ENCODE measurements around the gene TTC3.
"Not testable (repeated sequence)": the region's sequence is repeated elsewhere in the genome, so short reads cannot be mapped to it uniquely, and the experiment has no call there.

TTC3 gene

DNA sequence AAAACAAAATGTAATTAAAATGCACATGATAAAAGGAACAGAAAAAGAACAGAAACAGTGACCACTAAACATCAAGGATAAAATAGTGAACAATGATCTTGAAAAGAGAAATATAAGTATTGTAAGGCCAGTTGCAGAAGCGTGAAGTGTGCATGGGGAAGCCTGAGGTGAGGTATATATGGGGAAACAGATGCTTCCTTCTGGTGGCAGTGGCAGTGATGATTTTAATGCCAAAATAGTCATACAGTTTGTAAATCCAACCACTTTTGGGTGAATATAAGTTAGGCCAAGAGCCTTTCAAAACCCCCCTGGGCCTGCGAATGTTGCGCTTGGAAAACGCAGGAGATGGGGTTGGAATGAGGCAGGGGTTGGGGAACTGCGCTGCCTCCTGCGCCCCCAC, 27.3 kb downstream of the TTC3 start:
- no peak for FAIRE-seq

DNA sequence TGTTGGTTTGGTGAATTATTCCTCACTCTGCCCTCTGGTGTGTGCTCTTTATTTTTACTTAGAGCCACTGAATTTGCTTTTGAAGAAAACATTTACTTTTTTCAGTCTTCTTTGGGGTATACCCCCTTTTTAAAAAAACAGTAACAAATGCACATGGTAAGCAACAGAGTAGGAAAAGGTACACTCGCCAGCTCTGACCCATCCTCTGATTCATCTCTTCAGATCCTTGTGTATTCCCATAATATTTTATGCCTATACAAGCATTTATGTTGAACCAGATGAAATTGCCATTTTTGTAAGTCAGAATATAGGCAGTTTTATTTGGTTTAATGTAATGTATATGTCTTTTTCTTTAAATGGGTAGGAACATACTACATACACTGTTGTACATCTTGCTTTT, 28.3 kb downstream of the TTC3 start:
- FAIRE-seq = no peak

DNA sequence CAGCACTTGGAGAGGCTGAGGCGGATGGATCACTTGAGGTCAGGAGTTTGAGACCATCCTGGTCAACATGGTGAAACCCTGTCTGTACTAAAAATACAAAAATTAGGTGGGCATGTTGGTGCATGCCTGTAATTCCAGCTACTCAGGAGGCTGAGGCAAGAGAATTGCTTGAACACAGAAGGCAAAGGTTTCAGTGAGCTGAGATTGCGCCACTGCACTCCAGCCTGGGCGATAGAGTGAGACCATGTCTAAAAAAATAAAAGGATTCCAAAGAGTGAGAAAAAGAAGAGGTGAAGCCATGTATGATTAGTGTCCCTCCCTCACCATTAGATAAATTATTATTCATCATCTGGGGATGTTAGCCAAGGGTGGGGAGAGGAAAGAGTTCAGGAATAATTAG, 29.7 kb downstream of the TTC3 start:
- not testable (repeated sequence) for FAIRE-seq

DNA sequence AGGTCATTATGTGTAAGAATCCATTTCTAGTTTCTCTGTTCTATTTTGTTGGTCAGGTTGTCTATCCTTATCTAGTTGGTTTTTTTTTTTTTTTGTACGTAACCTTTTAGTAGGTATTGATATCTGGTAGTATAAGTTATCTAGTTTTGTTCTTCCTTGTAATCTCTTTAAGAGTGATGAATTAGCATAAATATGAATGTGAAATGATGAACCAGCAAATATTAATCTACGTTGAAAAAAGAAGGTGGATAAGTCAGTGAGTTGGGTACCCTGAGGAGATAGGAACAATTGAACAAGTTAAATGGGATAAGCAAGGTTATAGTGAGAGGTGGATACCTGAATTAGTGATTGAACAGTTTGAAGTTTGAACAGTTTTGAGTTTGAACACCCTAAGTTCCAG, 33.9 kb downstream of the TTC3 start:
- no peak for FAIRE-seq

DNA sequence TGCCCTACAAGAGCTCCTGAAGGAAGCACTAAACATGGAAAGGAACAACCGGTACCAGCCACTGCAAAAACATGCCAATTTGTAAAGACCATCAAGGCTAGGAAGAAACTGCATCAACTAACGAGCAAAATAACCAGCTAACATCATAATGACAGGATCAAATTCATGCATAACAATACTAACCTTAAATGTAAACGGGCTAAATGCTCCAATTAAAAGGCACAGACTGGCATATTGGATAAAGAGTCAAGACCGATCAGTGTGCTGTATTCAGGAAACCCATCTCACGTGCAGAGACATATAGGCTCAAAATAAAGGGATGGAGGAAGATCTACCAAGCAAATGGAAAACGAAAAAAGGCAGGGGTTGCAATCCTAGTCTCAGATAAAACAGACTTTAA, 38.0 kb downstream of the TTC3 start:
- FAIRE-seq = not testable (repeated sequence)

DNA sequence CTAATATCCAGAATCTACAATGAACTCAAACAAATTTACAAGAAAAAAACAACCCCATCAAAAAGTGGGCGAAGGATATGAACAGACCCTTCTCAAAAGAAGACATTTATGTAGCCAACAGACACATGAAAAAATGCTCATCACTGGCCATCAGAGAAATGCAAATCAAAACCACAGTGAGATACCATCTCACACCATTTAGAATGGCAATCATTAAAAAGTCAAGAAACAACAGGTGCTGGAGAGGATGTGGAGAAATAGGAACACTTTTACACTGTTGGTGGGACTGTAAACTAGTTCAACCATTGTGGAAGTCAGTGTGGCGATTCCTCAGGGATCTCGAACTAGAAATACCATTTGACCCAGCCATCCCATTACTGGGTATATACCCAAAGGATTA, 41.2 kb downstream of the TTC3 start:
- not testable (repeated sequence) for FAIRE-seq

DNA sequence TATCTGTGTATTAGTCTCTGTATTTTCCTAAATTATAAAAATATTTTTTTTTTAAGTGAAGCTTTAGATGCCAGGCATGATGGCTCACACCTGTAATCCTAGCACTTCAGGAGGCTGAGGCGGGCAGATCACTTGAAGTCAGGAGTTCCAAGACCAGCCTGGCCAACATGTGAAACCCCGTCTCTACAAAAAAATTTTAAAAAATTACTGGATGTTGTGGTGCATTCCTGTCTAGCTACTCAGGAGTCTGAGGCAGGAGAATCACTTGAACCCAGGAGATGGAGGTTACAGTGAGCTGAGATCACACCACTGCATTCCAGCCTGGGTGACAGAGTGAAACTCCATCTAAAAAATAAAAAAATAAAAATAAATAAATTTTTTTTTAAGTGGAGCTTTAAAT, 43.4 kb downstream of the TTC3 start:
- FAIRE-seq = not testable (repeated sequence)

DNA sequence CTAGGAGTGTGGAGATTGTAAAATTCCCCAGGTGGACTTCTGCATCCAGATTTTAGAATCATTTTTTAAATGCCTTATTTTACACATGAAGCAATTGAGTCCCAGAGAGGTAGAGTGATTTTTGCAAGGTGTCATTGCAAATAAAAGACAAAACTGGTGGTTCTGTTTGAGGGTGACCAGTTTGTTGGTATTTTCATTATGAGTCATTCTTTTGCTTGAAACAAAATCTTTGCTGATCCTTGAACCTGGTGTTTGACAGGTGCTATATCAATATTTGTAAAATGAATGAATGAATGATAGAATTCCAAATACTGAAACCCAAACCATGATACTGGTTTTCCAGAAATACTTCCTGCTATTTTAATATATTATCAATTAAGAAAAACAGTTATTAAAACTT, 44.1 kb downstream of the TTC3 start:
- no peak for FAIRE-seq

DNA sequence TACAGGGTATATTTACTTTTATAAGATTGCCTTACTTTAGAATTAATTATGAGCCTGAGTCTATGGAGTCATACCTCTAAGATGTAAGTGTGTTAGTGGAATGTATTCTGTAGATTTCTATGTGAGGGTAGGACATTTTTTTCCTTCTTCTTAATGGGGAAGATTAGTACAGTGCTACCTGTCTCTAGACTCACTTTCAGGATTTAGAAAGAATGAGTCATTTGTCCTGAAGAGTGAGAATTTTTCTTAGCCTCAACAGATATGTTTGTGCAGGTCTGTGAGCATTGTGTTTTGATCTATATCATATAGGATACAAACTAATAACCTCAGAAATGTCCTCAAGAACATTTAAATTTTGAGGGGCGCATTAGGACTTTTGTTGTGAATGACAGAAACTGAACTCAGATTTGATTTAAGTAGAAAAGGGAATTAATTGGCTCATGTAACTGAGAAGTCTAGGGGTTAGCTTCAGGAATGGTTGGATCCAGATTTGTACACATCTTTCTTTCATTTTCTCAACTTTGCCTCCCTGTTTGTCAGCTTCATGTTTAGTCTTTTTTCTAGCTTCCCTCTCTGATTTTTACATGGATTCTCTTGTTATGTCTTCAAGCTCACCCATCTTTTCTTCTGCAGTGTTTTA, 45.3 kb downstream of the TTC3 start:
- no peak for FAIRE-seq

DNA sequence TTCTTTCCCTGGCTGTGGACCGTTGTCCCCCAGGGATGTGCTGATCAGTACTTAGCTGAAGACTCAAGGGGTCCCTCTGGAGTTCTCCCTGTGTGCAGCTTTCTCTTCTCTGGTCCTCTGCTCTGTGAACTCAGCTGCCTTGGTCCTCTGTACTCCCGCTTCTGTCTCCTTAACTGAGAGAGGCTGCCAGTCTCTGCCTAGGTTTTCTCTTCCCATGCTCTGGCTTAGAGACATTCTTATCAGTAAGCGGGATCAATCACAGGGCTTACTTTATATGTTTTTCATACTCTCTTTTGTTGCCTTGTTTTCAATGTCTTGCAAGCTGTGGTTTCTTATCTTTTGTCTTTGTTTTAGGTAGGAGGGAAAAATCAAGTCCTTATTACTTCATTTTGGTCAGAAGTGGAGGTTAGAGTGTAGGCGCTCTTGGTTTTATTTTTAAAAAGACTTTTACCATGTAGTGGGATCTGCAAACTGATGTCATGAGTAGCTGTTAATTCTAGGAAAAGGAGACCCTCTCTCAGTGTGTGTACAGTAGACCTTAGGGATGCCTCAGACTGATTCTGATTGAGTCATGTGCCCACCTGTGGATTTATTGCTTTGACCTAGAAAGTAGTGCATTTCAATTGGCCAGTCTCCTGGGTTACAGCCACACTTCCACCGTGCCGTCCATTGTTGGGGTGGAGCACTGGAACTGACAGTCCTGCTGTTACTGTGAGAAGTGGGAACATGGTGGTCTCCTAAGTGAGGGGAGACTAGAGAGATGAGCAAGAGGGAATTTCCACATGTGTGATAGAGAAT, 46.6 kb downstream of the TTC3 start:
- FAIRE-seq = no peak

DNA sequence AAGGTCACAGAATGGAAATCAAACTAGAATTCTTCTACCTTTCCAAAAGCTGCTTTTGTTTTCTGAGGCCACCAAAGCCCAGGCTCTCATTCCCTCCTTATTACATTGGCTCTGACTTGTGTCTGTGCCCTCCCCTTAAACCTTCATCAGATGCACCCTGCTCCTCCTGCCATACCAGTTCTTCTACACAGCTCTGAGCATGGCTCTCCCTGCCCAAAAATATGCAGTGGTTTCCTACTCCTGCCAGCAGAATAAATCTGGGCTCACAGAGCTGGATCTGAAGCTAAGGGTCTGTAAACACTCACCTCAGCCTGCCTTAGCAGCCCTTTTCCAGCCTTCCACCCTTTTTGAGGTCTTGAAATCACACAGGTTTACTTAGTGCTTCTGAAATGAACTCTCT, 55.0 kb downstream of the TTC3 start:
- no peak for FAIRE-seq

DNA sequence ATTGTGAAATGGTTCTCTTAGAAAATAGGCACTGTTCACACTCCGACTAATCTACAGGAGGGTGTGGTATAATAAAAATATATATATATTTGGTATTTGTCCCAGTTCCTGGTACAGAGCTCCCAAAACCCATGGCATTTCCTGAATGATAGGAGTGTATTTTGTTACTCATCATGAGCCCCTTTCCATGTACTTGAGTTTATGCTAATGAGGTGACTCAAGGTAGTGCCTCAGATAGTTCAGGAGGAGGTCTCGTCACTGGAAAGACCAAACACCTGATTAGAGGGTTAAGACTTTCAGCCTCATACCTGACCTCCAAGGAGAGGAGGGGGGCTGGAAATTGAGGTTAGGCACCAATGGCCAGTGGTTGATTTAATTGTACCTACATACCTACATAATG, 57.9 kb downstream of the TTC3 start:
- no peak for FAIRE-seq

DNA sequence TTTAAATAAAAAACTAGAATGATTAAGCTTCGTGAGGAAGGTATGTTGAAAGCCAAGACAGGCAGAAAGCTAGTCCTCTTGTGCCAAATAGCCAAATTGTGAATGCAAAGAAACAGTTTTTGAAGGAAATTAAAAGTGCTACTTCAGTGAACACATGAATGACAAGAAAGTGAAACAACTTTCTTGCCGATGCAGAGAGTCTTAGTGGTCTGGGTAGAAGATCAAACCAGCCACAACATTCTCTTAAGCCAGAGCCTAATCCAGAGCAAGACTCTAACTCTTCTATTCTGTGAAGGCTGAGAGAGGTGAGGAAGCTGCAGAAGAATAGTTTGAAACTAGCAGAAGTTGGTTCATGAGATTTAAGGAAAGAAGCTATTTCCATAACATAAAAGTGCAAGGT, 63.2 kb downstream of the TTC3 start:
- FAIRE-seq = no peak

DNA sequence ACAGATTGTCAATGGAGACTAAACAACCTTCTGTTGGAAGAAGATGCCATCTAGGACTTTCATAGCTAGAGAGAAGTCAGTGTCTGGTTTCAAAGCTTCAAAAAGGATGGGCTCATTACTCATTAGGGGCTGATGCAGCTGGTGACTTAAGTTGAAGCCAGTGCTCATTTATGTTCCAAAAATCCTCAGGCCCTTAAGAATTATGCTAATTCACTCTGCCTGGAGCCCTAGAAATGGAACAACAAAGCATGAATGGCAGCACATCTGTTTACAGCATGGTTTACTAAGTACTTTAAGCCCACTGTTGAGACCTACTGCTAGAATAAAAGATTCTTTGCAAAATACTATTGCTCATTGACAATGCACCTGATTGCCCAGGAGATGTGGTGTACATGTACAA, 63.7 kb downstream of the TTC3 start:
- FAIRE-seq = no peak

DNA sequence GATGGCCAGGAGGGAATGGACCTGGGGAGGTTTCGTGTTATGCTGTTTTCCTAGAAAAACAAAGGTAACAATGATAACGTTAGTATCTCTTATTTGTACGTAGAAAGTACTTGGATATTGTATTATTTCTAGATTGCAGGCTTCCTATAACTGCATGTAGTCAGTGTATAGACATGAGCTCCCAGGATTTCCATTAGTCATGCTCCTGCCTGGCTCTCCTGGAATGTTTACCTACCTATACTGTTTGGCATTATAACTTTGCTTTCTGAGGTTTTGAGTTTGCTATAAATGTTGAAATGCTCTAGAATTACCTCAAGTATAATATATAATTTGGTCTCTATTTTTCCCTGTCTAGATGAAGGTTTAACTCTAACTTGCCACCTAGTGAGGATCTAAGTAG, 66.1 kb downstream of the TTC3 start:
- no peak for FAIRE-seq

DNA sequence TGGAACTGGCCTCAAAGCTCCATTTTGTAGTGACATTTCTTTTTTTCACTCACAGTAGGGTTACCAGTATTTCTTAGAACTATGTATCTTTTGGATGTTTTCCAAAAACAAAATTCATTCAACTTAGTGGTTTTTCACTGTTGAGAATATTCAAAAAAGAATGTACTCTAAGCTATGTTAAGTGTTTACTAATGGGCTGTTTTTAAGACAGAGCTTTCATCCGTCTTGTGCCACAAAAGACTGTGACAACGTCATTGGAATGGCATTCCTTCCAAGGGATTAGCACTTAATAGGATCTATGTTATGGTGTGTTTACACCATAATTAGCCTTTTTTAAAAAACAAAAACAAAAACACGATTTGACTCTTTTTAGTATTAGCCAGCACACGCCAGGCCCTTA, 66.8 kb downstream of the TTC3 start:
- no peak for FAIRE-seq

DNA sequence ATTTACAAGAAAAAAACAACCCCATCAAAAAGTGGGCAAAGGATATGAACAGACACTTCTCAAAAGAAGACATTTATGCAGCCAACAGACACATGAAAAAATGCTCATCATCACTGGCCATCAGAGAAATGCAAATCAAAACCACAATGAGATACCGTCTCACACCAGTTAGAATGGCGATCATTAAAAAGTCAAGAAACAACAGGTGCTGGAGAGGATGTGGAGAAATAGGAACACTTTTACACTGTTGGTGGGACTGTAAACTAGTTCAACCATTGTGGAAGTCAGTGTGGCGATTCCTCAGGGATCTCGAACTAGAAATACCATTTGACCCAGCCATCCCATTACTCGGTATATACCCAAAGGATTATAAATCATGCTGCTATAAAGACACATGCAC, 70.3 kb downstream of the TTC3 start:
- not testable (repeated sequence) for FAIRE-seq

DNA sequence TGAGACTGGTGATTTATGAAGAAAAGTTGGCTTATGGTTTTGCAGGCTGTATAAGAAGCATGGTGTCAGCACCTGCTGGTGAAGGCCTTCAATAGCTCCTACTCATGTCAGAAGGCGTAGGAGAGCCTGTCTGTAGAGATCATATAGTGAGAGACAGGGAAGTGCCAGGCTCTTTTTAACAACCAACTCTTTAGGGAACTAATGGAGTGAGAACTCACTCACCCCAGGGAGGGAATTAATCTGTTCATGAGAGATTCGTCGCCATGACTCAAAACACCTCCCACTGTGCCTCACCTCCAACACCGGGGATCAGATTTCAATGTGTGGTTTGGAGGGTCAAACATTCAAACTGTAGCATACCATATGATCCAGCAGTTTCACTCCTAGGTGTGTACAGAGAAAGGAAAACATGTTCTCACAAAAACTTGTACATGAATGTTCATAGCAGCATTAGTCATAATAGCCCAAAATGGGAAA, 72.6 kb downstream of the TTC3 start:
- no peak for FAIRE-seq

DNA sequence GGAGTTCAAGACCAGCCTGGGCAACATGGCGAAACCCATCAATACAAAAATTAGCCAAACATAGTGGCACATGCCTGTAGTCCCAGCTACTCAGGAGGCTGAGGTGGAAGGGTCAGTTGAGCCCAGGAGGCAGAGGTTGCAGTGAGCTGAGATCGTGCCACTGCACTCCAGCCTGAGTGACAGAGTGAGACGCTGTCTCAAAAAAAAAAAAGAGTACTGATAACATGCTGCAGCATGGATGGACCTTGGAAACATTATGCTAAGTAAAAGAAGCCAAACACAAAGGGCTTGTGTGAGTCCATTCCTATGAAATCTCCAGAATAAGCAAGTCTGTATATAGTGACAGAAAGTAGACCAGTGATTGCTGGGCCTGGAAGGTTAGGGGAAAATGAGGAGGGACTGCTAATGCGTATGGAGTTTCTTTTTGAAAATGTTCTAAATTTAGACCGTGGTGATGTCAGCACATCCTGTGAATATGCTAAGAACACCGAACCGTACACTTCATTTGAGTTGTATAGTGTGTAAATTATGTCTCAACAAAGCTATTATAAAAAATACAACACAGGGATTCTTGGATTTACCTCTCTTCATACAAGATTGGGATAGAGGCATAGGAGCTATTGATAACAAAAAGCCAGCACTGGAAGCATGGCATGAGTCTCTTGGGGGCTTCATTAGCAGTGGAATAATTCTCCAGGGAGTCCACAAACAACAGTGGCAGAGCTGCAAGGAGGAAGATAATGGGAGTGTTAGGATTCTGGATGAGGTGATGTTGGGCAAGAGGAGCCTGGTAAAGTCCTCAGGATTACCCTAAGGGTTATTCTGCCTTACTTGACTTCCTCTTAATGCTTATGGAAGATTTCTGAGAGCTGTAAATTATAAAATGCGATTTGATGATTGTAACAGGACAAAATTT, 73.5 kb downstream of the TTC3 start:
- FAIRE-seq = no peak

DNA sequence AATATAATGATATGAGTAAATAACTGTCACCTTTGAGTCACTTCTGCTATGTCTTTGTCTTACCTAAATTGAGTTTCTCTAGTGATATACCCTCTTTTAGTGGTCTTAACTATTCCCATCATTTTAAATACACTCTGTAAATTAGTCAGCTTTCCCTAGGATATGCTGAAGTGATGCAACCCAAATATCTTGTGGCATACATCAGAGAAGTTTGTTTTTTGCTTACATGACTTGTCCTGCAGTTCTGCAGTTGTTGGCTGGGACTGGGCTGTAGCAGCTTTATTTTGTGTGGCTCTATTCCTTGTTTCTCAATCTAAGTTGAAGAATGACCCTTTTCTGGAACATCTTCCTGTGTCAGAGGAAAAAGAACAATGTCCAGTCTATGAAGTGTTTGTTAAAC, 76.4 kb downstream of the TTC3 start:
- FAIRE-seq = no peak

DNA sequence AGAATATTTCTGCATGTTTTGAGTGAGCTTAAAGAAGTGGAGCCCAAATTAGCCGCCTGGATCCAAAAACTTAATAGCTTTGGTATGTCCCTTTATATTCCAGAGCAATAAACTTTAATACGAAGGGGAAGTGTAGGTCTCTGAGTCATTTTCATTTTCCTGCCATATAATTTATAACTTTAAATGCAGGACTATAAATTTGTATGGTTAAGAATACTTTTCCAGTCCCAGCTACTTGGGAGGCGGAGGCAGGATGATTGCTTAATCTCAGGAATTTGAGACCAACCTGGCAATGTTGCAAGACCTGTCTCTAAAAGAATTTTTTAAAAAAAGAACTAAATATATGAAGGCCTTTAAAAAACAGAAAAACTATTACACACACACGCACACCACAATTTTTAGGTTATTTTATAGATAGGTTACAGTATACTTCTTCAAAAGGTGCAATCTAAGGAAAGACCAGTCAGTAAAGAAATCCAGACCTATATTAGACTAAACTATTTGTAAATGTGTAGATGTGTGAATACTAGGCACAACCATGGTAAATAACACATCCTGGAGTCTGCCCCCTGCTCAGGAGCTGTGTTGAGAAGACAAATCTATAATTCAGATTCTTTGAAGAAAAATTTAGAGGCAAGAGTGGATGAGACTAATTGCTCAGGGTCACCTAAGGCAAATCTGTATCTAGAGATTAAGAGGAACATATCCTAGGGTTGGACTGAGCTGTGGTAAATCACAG, 80.3 kb downstream of the TTC3 start:
- no peak for FAIRE-seq

DNA sequence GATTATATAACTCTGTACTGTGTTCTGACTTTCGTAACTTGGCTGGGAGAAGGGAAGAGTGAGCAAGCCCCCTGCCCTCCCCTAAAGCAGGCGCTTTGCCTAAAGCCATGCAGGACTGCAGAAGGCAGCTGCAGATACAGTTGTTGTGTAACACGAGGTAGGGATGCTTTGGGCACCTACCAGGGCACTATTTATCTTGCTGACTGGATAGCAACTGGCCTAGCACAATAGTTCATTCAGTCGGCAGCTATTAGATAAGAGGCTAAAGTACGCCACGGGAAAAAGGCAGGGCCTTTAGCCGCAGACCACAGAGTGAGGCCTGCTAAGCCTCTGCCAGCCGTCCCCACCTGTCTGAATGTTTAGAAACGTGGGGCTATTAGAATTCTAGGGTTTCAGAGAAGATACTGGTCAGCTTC, 80.9 kb downstream of the TTC3 start:
- FAIRE-seq = no peak

DNA sequence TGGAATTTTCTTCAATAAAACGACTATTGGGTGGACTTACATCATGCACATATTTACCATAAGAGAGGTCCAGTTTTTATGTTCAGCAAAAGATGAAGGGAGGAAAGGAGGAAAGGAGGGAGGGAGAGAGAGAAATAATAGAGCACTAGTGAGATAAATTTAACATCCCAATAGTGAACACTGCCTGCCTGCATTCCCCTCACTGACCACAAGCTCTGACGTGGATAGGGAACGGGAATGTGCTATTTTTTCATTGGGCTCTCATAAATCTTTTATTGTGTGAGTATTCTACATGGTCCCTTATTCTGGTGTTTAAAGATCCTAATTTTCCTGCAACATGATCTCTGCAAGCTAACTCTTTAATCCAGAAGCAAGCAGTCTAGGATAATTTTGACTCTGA, 82.1 kb downstream of the TTC3 start:
- no peak for FAIRE-seq

Measured in colon (tissue), 2 donors.